NCI-H2171 treated with DMSO at 0.1 percent for 48 hours (cell line): ENCODE measurements around the gene E4F1.
A peak's percentile ranks its signal among the peaks of the same experiment; 100 is the strongest.

Experiments
- DNase-seq: peaks from one replicate; lab custom pipeline; 2025; lab: John Stamatoyannopoulos, UW

E4F1 gene

DNA sequence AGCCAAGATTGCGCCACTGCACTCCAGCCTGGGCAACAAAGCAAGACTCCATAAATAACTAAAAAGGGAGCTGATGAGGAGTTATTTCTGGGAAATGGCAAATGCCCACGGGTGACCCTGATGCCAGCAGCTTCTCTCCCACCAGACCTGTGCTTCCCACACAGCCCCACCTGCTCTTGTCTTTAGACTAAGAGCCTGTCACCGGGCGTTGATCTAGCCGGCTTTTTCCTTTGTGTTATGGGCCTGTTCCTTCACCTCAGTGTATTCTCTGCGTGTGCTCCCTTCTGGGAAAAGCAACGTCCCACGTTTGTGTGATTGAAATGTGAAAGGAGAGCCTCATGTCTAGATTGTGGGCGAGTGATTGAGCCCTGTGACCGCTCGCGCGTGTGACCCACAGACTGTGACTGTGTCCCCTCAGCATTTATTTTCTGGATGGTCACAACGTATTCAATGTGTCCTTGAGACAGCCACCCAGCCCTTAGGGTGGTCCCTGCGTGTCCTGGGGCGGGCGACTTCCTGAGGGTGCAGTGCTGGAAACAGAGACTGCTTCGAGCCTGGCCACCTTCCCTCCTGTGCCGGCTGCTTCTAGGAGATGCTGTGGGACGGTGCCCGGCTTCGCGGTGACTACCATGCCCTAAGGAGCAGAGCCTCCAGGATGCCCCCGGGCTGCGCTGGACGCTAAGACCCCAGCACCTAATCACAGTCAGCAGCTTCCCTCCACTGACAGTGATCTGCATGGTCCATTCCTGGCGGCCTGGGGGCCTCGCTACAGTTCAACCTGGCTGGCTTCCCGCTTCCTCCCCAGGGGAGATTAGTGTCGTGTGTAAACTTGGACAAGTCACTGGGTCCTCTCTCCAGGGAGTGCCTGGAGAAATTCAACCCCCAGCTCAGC lies 52.3 kb downstream of the E4F1 start:
- no peak for DNase-seq

DNA sequence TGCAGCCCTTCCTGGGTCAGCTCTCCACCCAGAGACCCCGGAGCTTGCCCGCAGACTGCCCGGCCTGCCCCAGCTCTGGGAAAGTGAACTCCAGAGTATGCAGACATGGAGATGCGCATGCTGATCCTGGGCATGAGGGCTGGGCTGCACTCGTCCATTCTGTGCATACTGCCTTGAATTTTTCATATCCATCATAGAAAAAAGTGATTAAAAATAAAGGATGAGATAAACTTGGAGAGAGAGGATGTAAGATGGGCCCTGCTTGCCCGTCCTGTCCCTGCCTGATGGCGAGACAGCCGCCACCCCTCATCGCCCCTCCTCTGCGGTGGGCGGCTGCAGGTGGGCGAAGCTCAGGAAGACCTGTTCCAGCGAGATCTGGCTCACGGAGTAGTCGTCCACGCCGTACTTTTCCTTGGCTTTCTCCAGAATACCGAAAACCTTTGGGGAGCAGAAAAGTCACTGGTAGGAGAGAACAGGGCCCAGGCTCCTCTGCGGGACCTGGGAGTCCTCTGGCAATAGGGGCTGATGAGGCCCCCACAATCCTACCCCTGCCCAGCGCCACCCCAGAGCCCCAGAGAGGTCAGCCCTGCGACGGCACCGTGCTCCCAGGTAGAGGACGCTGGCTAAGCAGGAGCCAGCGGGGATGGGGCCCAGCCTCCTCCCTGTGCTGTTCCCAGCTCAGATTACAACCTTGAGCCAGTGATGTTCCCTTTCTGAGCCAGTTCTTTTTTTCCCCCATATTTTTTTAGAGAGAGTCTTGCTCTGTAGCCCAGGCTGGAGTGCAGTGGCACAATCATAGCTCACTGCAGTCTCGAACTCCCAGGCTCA lies 53.2 kb downstream of the E4F1 start:
- DNase-seq: peak; percentile 5

DNA sequence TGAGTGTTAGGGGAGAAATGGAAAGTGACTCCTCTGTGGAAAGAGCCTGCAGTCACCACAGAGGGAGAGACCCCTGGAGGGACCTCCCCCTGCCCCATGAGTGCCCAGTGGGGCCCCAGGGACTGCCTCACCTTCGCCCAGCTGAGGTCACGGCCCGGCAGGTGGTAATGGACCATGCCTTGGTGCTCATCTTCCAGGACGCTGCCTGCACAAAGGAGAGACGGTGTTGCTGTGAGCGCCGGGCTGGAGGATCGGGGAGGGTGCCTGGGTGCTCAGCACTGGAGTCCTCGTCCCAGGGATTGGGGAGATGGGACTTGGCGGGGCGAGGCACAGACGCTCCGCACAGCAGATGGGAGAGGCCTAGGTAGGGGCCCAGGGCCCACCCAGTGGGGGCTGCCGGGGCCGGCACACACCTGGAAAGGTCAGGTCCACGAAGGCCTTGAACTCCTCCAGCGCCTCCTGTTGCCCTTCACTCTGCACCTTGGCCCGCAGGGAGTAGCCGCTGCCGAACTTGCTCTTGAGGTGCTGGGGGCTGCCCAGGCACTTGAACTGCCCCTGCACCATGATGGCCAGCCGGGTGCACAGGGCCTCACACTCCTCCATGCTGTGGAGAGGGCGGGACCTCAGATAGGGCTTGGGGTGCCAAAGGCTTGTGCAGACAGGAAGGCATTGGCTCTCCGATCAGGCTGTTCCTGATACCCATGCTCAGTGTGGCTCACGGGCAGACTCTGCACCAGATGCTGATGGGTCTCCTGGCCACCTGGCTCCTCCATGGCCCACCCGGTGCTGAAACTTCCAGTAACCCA lies 54.3 kb downstream of the E4F1 start:
- DNase-seq: no peak

DNA sequence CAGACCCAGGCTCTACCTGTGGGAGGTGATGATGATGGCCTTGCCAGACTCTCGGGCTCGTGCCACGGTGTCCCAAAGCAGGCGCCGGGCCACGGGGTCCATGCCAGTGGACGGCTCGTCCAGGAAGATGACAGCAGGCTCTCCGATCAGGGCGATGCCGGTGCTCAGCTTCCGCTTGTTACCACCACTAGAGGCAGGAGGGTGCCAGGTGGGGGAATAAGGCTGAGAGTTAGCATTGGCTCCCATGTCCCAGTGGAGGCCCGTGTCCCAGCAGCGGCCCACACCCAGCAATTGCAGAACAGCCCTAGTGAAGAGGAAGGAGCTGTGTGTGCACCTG lies 54.8 kb downstream of the E4F1 start:
- DNase-seq: no peak

DNA sequence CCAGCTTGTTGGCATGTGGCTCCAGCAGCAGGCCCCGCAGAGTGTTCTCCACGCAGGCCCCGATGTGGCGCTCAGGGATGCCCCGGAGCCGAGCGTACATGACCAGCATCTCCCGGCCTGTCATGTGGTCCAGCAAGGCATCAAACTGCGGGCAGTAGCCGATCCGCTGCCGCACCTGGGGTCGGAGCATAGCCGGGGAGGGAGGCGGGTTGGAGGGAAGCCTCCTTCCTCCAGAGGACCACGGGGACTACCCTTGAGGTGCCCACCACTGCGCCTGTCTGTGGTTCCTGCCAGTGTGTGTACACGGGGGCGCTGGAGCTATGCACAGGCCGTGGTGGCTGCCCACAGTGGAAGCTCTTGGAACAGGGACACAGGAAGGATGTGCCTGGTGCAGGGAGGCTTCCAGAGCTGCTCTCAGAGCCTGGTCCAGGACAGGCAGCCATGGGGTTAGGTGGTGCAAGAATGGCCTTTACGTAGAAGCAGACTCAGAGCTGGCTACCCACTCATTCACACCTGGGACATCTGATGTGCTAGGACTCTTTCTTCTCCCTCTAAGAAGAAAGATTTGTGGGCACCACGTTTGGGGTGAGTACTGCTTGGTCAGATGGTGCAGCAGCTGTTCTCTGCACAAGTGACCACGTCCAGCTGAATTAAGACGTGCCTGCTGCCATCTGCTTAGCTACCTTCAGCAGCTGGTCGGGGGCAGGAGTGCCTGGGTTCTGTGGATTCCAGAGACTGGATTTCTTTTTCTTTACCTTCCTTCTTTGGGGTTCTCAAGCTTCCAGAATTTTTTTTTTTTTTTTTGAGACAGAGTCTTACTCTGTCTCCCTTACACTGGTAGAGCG lies 55.8 kb downstream of the E4F1 start:
- peak; percentile 16 for DNase-seq

DNA sequence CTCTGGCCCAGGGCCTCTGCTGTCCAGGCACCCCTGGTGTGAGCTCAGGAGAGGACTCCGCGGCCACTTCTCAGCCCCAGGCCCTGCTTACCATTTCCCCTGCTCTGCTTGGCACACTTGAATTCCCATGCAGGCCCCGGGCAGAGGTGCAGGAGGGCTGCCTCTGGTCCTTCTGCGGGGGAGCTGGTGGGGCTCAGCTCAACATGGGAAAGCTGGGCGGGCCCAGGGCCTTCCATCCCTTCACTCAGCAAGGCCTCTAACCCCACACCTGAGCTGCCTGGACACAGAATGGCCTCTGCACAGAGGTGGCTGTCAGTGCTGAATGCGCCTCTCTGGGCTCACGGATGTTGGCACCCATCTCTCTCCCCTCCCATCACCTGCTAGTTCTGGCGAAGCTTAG lies 57.1 kb downstream of the E4F1 start:
- DNase-seq: no peak

DNA sequence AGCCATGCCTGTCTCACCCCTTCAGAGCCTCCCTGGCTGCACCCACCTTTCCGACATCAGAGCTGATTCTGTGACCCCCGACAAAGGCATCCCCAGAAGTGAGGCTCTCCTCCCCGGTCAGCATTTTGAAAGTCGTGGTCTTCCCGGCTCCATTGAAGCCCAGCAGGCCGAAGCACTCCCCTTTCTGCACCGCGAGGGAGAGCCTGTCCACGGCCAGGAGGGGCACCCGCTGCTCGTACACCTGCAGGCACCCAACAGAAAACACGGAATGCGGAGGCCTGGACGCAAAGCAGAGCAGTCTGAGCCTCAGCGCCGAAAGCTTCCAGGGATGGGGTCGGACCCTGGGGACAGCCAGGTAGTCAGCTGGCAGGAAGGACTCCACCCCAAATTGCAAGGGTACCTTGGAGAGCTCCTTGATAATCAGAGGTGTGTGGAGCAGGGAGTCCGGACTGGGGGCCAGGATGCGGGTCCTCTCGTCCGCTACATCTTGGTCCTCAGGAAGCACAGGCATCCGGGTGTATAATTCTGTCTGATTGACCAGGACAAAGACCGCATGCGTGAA lies 57.7 kb downstream of the E4F1 start:
- DNase-seq: no peak

DNA sequence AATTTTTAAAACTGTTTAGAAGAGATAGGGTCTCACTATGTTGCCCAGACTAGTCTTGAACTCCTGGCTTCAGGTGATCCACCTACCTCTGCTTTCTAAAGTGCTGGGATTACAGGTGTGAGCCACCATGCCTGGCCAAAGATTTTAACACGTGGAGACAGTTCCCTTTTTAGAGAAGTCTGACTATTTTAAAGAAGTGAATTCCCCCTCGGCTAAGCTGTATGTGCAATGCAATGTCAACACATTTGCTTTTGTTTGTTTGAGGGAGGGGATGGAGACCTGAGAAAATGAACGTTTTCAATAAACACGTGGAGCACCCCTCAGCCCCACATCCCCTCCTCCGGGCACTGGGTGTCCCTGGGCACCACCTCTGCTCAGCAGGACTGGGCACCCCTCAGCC lies 58.9 kb downstream of the E4F1 start:
- no peak for DNase-seq

DNA sequence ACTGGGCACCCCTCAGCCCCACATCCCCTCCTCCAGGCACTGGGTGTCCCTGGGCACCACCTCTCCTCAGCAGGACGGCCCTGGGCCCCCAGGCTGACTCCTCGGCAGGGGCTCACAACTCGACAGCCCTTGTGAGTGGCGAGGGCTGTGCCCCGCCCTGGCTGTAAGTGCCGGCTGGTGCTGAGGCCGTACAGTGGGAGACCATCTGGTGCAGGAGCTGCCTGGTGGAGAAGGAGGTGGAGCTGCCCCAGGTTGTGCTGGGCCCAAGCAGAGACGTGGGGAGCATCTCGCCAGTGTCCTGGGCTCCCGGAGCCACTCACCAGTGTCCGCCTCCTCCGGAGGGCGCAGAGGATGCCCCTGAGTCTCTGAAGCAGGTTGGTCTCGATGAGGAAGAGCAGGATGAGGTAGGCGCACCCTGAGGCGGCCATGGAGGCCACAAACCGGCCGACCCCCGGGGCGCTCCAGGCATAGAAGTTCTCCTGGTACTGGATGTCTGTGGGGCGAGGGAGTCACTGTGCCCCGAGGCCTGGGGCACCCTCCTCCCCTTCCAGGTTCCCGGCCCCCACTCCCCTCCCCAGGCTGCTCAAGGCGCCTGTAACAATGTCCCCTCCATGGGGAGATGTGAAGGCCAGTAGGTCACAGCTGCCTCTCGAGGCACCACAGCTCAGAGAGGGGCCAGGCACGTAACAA lies 59.6 kb downstream of the E4F1 start:
- peak; percentile 83 for DNase-seq

DNA sequence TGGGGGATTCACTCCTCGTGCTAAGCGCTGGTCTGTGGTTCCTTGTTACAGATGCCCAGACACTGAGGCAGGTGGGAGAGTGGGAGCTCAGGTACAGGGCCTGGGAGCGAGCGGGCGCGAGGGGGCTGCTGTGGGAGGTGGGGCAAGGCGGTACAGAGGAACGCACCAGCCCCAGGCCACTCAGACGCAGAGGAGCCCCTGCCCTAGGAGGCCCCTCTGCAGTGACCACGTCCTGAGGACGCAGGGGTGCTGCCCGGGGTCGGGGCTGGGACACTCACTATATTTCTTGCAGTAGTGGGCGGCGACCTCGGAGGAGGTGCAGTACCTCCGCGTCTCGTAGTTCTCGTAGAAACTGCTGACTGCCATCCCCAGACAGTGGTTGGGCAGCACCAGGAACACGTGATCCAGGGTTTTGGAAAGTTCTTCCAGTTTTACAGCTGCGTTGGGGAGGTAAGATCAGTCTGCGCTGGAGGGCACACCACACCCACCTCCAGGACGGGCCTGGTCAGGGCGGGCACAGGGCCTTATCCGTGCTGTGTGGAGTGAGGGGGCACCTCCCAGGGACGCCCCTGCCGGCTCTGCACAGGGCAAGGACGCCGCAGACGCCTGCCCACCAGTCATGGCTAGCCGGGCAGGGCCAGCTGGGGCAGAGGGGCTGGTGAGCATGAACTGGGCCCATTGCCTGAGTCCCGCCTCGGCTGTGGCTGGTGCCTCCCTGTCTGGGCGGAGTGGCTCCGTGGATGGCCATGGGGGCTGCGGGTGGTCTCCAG lies 60.8 kb downstream of the E4F1 start:
- DNase-seq: no peak

DNA sequence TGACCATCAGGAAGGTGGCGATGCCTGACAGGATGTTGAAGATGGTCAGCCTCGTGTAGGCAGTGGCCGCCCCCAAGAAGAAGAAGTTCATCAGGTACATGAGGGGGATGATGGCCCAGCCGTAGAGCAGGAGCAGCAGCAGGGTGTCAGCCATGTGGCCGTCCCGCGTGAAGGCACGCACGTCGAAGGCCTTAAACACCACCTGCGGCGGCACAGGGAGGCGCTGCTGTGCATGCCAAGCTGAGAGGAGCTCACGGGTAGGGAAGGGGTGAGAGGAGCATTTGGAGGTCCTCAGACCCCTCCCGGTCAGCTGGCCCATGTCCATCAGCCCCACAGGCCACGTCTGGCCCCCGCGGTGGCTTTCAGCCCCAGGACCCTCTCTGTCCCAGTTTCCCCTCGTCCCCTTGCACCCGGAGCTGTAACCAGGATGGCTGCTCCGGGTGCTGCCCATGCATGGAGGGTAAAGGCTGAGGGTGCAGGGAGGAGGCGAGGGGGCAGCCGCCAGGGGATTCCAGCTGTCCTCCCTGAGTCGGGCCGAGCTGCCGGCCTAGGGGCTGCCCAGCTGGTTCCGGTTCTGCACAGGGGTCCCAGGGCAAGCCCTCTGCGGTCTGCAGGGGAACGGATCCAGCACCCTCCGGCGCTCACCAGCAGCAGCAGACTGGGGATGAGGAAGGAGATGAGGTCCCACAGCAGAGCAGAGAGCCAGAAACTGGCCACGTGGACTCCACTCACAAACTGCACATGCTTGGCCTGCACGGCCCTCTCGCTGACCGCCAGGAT lies 61.6 kb downstream of the E4F1 start:
- no peak for DNase-seq
